HEK293 (cell line): Measurements from ENCODE around the gene PIK3R3.

Experiments used
- BCL6B ChIP-seq: fragments of 450-650 bp; formaldehyde crosslinking; IDR thresholded peaks from 2 replicates; pipeline ENCODE4 v1.5.1; 2017; ENCODE audit warnings: missing biosample characterization, missing genetic modification characterization
- CTCF ChIP-seq: fragments of 450-650 bp; formaldehyde crosslinking; IDR thresholded peaks from 2 replicates; pipeline ENCODE4 v1.5.1; 2016; ENCODE audit warnings: missing biosample characterization, missing genetic modification characterization
- HOXA7 ChIP-seq: sonication (generic); formaldehyde crosslinking; IDR thresholded peaks from 2 replicates; pipeline ENCODE4 v1.8.1; 2022; ENCODE audit warnings: missing genetic modification reagents, borderline replicate concordance
- TCF7L2 ChIP-seq: IDR thresholded peaks from 2 replicates; pipeline ENCODE4 v1.6.1; 2011; ENCODE audit warnings: low read depth, mild to moderate bottlenecking, inconsistent platforms, low read length, moderate library complexity, borderline replicate concordance
- ZBTB49 ChIP-seq: fragments of 450-650 bp; formaldehyde crosslinking; IDR thresholded peaks from 2 replicates; pipeline ENCODE4 v1.5.1; 2016; ENCODE audit warnings: missing biosample characterization, missing genetic modification characterization, low read depth
- ZFP69B ChIP-seq: fragments of 450-650 bp; formaldehyde crosslinking; IDR thresholded peaks from 2 replicates; pipeline ENCODE4 v1.5.1; 2016; ENCODE audit warnings: missing biosample characterization, missing genetic modification characterization
- ZNF121 ChIP-seq: fragments of 450-650 bp; formaldehyde crosslinking; IDR thresholded peaks from 2 replicates; pipeline ENCODE4 v1.5.1; 2016; ENCODE audit warnings: missing biosample characterization, missing genetic modification characterization
- ZNF350 ChIP-seq: fragments of 450-650 bp; formaldehyde crosslinking; IDR thresholded peaks from 2 replicates; pipeline ENCODE4 v1.5.0; 2017; ENCODE audit warnings: missing biosample characterization, mild to moderate bottlenecking, missing genetic modification characterization
- ZNF585B ChIP-seq: fragments of 450-650 bp; formaldehyde crosslinking; IDR thresholded peaks from 2 replicates; pipeline ENCODE4 v1.5.1; 2016; ENCODE audit warnings: missing biosample characterization, missing genetic modification characterization
- ZNF639 ChIP-seq: fragments of 450-650 bp; formaldehyde crosslinking; IDR thresholded peaks from 2 replicates; pipeline ENCODE4 v1.5.1; 2016; ENCODE audit warnings: missing biosample characterization, missing genetic modification characterization
- ZNF704 ChIP-seq: fragments of 450-650 bp; formaldehyde crosslinking; IDR thresholded peaks from 2 replicates; pipeline ENCODE4 v1.5.1; 2016; ENCODE audit warnings: missing biosample characterization, missing genetic modification characterization
- TF ChIP-seq, protein P1 (sequence below): fragments of 450-650 bp; formaldehyde crosslinking; IDR thresholded peaks from 2 replicates; pipeline ENCODE4 v1.5.1; 2016; ENCODE audit warnings: missing biosample characterization, missing genetic modification characterization

DNA sequence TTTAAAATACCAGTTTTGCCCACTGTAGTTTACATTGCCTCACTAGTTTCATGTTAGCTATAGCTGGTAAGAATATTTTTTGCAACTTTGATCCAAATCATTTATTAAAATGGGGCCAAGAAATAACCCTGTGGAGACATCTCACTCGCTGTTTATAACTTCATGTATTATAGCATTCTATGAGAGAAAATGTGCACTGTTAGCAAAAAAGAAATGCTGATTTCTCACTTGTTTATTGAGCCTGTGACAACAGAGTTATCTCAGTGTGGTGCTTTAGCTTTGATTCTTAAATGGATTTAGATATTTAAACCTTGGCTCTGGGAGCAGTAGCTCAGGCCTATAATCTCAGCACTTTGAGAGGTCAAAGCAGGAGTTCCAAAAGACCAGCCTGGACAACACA, 127.9 kb downstream of the PIK3R3 start:
- TF ChIP-seq BCL6B (tag by site-specific recombination) (no peak), TCF7L2 (no peak), ZNF350 (tag by site-specific recombination) (no peak), ZNF639 (tag by site-specific recombination) (no peak), ZNF585B (no peak), ZFP69B (no peak), HOXA7 (CRISPR knock-in tag) (no peak), CTCF (tag by site-specific recombination) (no peak), ZNF704 (tag by site-specific recombination) (no peak), ZNF121 (no peak), ZBTB49 (no peak)
- TF ChIP-seq, protein P1, sequence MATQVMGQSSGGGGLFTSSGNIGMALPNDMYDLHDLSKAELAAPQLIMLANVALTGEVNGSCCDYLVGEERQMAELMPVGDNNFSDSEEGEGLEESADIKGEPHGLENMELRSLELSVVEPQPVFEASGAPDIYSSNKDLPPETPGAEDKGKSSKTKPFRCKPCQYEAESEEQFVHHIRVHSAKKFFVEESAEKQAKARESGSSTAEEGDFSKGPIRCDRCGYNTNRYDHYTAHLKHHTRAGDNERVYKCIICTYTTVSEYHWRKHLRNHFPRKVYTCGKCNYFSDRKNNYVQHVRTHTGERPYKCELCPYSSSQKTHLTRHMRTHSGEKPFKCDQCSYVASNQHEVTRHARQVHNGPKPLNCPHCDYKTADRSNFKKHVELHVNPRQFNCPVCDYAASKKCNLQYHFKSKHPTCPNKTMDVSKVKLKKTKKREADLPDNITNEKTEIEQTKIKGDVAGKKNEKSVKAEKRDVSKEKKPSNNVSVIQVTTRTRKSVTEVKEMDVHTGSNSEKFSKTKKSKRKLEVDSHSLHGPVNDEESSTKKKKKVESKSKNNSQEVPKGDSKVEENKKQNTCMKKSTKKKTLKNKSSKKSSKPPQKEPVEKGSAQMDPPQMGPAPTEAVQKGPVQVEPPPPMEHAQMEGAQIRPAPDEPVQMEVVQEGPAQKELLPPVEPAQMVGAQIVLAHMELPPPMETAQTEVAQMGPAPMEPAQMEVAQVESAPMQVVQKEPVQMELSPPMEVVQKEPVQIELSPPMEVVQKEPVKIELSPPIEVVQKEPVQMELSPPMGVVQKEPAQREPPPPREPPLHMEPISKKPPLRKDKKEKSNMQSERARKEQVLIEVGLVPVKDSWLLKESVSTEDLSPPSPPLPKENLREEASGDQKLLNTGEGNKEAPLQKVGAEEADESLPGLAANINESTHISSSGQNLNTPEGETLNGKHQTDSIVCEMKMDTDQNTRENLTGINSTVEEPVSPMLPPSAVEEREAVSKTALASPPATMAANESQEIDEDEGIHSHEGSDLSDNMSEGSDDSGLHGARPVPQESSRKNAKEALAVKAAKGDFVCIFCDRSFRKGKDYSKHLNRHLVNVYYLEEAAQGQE (tag by site-specific recombination), result no peak
